CD4-positive, CD25-positive, alpha-beta regulatory T cell (primary cell): Measurements from ENCODE around the gene CASKIN2. TPM values are rescaled to one million over a fixed set of nuclear protein-coding genes. Genes with fewer than 3 reads are reported as not detected.

ENCODE experiments used
- ATAC-seq, 2 donors: fragments of 150-1000 bp; cut with Tn5 transposase; one replicate each; pipeline ENCODE4 v1.10.0; 2021; ENCODE audit warnings: low read depth in 2 of 2, moderate number of reproducible peaks in 2 of 2, moderate library complexity in 1 of 2
- DNase-seq, 3 donors: peaks; one replicate each; pipeline versions ENCODE4 v3.0.0 to v3.0.0-alpha.2; 2012 to 2022; ENCODE audit warnings: mixed read lengths in 1 of 3
- H3K27ac ChIP-seq: one replicate; pipeline ENCODE4 v1.7.0; 2013; ENCODE audit warnings: mild to moderate bottlenecking, low read length; ENCODE audit not compliant: insufficient read depth, poor library complexity, severe bottlenecking
- H3K27me3 ChIP-seq: one replicate; pipeline ENCODE4 v1.7.0; 2013; ENCODE audit warnings: low read length; ENCODE audit not compliant: control insufficient read depth, insufficient read depth
- H3K36me3 ChIP-seq: one replicate; pipeline ENCODE4 v1.7.0; 2013; ENCODE audit warnings: mild to moderate bottlenecking, low read length, moderate library complexity; ENCODE audit not compliant: control insufficient read depth, insufficient read depth
- H3K4me1 ChIP-seq: 2 replicates; pipeline ENCODE4 v1.7.0; 2013; ENCODE audit warnings: mild to moderate bottlenecking, low read length; ENCODE audit not compliant: insufficient read depth, control insufficient read depth, poor library complexity, severe bottlenecking
- H3K4me3 ChIP-seq: one replicate; pipeline ENCODE4 v1.7.0; 2013; ENCODE audit warnings: low read depth, mild to moderate bottlenecking, low read length, moderate library complexity
- H3K9me3 ChIP-seq, 2 experiments: 1 replicate in 1 of 2; 2 replicates in 1 of 2; pipeline ENCODE4 v1.7.0; 2013; ENCODE audit warnings: low read length in 2 of 2, mild to moderate bottlenecking in 1 of 2, moderate library complexity in 1 of 2; ENCODE audit not compliant: control insufficient read depth in 2 of 2
- H3K27ac Mint-ChIP-seq, 3 donors: one replicate each; pipeline ENCODE4 v1.8.0; 2020 to 2022; ENCODE audit warnings: mild to moderate bottlenecking in 3 of 3, mixed read lengths in 3 of 3, moderate library complexity in 2 of 3
- H3K27me3 Mint-ChIP-seq: one replicate; pipeline ENCODE4 v1.8.0; 2022; ENCODE audit warnings: mild to moderate bottlenecking, mixed read lengths
- H3K36me3 Mint-ChIP-seq: one replicate; pipeline ENCODE4 v1.8.0; 2020; ENCODE audit warnings: mixed read lengths
- H3K4me1 Mint-ChIP-seq, 4 donors: one replicate each; pipeline ENCODE4 v1.8.0; 2020 to 2022; ENCODE audit warnings: mixed read lengths in 4 of 4, mild to moderate bottlenecking in 1 of 4
- H3K4me3 Mint-ChIP-seq, 4 donors: one replicate each; pipeline ENCODE4 v1.8.0; 2020 to 2022; ENCODE audit warnings: mild to moderate bottlenecking in 4 of 4, mixed read lengths in 4 of 4, moderate library complexity in 3 of 4
- H3K9me3 Mint-ChIP-seq, 7 donors: one replicate each; pipeline ENCODE4 v1.8.0; 2020 to 2022; ENCODE audit warnings: mixed read lengths in 7 of 7, mild to moderate bottlenecking in 3 of 7, moderate library complexity in 2 of 7
- polyA plus RNA-seq, 4 donors: library from polyadenylated mRNA; unstranded; fragments of 300-500 nt; fragmentation: Illumina TruSeq; gene quantifications; one replicate each; pipeline ENCODE4 v1.2.3, GENCODE V29; 2021
- total RNA-seq: library from RNA; stranded (reverse); gene quantifications from one replicate; pipeline ENCODE4 v1.2.3, GENCODE V29; 2022

Gene CASKIN2
- total and polyA plus RNA-seq, 5 donors from 2014 or later = 0.24 to 0.44 TPM; not detected in 3

- H3K27me3 ChIP-seq = no peaks in the 10 kb centered on the region
- peak; percentile 13 to 83 (median 45) for DNase-seq
- peak overlapping the region; percentile 57 for H3K4me3 ChIP-seq
- Mint-ChIP-seq H3K4me1 (peaks cover 7 to 34% (median 16%) of the 10 kb centered on the region in 4 donors), H3K27me3 (no peaks in the 10 kb centered on the region), H3K36me3 (peaks cover 20% of the 10 kb centered on the region), H3K4me3 (peak overlapping the region in 3 of 4 donors; percentile 36 to 90 (median 75)), H3K27ac (peak overlapping the region; percentile 92 to 98 (median 98)), H3K9me3 (peaks cover 0 to 1% (median 0%) of the 10 kb centered on the region in 7 donors)
- ATAC-seq = peak; percentile 79 to 89
- peaks cover 15% of the 10 kb centered on the region for H3K36me3 ChIP-seq
- peaks cover 17% of the 10 kb centered on the region for H3K4me1 ChIP-seq
- H3K9me3 ChIP-seq = no peaks in the 10 kb centered on the region
- H3K27ac ChIP-seq = peak overlapping the region; percentile 75
Measured at GRCh38 chr17:75487351-75488070, 27.8 kb downstream of the CASKIN2 start.

DNA sequence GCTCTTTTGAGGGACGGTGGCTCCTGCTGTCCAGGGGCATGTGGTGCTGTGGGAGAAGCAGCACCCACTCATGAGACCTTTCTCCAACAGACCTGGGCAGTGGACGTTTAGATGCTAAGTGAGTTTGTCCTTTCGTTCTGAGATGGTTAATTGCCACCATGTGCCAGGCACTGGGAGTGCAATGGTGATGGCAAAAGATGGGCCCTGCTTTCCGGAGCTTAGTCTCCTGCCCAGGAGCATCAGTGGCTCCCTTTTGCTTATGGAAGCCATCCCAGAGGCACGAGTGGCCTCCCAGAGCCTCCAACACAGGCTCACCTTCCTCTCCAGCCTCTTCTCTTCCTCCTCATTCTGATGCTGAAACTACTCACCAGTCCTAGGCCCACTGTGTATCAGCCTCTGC lies 28.4 kb downstream of the CASKIN2 start:
- H3K4me3 ChIP-seq = peak overlapping the region; percentile 57

GRCh38 chr17:75486151-75486550 lies 29.2 kb downstream of the CASKIN2 start:
- H3K36me3 ChIP-seq = peaks cover 13% of the 10 kb centered on the region
- peaks cover 17% of the 10 kb centered on the region for H3K4me1 ChIP-seq
- peak overlapping the region in 1 of 3 donors; percentile 84 for H3K27ac Mint-ChIP-seq
- DNase-seq (no peak), ATAC-seq (no peak)
- H3K4me1 Mint-ChIP-seq = peaks cover 7 to 33% (median 16%) of the 10 kb centered on the region in 4 donors
- peak overlapping the region in 1 of 4 donors; percentile 59 for H3K4me3 Mint-ChIP-seq
- H3K27me3 Mint-ChIP-seq = no peaks in the 10 kb centered on the region
- no peaks in the 10 kb centered on the region for H3K9me3 ChIP-seq
- no peak overlapping the region for H3K4me3 ChIP-seq
- H3K9me3 Mint-ChIP-seq = peaks cover 0 to 1% (median 0%) of the 10 kb centered on the region in 7 donors
- H3K36me3 Mint-ChIP-seq = peaks cover 19% of the 10 kb centered on the region
- no peaks in the 10 kb centered on the region for H3K27me3 ChIP-seq
- H3K27ac ChIP-seq = no peak overlapping the region

More for the DNA sequence above, 28.4 kb downstream of the CASKIN2 start:
- H3K9me3 Mint-ChIP-seq = peaks cover 0 to 1% (median 0%) of the 10 kb centered on the region in 7 donors
- H3K27me3 ChIP-seq = no peaks in the 10 kb centered on the region
- H3K27me3 Mint-ChIP-seq = no peaks in the 10 kb centered on the region
- peak overlapping the region; percentile 92 to 98 (median 98) for H3K27ac Mint-ChIP-seq
- peaks cover 17% of the 10 kb centered on the region for H3K36me3 ChIP-seq
- H3K36me3 Mint-ChIP-seq = peaks cover 19% of the 10 kb centered on the region
- peak overlapping the region in 3 of 4 donors; percentile 36 to 90 (median 75) for H3K4me3 Mint-ChIP-seq
- ATAC-seq (no peak), DNase-seq (peak in 1 of 3 donors; percentile 4)
- no peaks in the 10 kb centered on the region for H3K9me3 ChIP-seq
- H3K4me1 Mint-ChIP-seq = peaks cover 7 to 33% (median 16%) of the 10 kb centered on the region in 4 donors
- peak overlapping the region; percentile 75 for H3K27ac ChIP-seq
- peaks cover 17% of the 10 kb centered on the region for H3K4me1 ChIP-seq

- H3K4me3 ChIP-seq = no peak overlapping the region
- no peak overlapping the region for H3K27ac ChIP-seq
- no peaks in the 10 kb centered on the region for H3K9me3 ChIP-seq
- peaks cover 0 to 1% (median 0%) of the 10 kb centered on the region in 7 donors for H3K9me3 Mint-ChIP-seq
- H3K36me3 ChIP-seq = peaks cover 11% of the 10 kb centered on the region
- H3K4me3 Mint-ChIP-seq = no peak overlapping the region
- no peaks in the 10 kb centered on the region for H3K27me3 ChIP-seq
- H3K27me3 Mint-ChIP-seq = no peaks in the 10 kb centered on the region
- peaks cover 19% of the 10 kb centered on the region for H3K36me3 Mint-ChIP-seq
- no peak for ATAC-seq
- H3K4me1 Mint-ChIP-seq = peaks cover 7 to 33% (median 18%) of the 10 kb centered on the region in 4 donors
- DNase-seq = no peak
- H3K27ac Mint-ChIP-seq = no peak overlapping the region
- peaks cover 17% of the 10 kb centered on the region for H3K4me1 ChIP-seq
Measured at GRCh38 chr17:75485688-75486087, 29.6 kb downstream of the CASKIN2 start.

DNA sequence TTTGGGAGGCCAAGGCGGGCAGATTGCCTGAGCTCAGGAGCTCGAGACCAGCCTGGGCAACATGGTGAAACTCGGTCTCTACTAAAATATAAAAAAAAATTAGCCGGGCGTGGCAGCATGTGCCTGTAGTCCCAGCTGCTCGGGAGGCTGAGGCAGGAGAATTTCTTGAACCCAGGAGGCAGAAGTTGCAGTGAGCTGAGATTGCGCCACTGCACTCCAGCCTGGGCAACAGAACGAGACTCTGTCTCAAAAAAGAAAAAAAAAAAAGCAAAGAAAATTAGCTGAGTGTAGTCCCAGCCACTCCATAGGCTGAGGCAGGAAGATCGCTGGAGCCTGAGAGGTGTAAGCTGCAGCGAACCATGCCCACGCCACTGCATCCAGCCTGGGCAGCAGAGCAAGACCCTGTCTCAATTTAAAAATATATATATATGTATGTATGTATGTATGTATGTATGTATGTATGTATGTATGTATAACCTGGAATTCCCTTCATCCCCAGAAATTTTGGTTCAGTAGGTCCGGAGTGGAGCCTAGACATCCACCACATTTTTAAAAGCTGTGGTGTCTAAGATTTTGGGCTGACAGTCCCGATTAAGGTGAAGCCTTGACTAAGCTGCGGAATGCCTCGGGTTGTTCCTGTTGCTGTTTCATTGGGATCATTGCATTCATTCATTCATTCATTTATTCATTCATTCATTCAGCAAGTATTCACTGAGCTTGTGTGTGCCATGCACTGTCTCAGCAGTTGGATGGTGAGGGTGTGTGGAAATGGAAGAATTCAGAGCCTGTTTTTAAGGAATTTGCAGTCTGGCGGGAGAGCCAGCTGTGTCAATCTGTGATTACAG lies 33.0 kb downstream of the CASKIN2 start:
- no peak overlapping the region for H3K27ac ChIP-seq
- Mint-ChIP-seq H3K27ac (peak overlapping the region in 2 of 3 donors; percentile 71 to 73), H3K4me3 (no peak overlapping the region), H3K4me1 (peaks cover 5 to 21% (median 12%) of the 10 kb centered on the region in 4 donors), H3K9me3 (no peaks in the 10 kb centered on the region), H3K27me3 (no peaks in the 10 kb centered on the region), H3K36me3 (peaks cover 17% of the 10 kb centered on the region)
- H3K36me3 ChIP-seq = peaks cover 7% of the 10 kb centered on the region
- H3K27me3 ChIP-seq = no peaks in the 10 kb centered on the region
- H3K4me3 ChIP-seq = no peak overlapping the region
- DNase-seq (no peak), ATAC-seq (no peak)
- peaks cover 8% of the 10 kb centered on the region for H3K4me1 ChIP-seq
- no peaks in the 10 kb centered on the region for H3K9me3 ChIP-seq

DNA sequence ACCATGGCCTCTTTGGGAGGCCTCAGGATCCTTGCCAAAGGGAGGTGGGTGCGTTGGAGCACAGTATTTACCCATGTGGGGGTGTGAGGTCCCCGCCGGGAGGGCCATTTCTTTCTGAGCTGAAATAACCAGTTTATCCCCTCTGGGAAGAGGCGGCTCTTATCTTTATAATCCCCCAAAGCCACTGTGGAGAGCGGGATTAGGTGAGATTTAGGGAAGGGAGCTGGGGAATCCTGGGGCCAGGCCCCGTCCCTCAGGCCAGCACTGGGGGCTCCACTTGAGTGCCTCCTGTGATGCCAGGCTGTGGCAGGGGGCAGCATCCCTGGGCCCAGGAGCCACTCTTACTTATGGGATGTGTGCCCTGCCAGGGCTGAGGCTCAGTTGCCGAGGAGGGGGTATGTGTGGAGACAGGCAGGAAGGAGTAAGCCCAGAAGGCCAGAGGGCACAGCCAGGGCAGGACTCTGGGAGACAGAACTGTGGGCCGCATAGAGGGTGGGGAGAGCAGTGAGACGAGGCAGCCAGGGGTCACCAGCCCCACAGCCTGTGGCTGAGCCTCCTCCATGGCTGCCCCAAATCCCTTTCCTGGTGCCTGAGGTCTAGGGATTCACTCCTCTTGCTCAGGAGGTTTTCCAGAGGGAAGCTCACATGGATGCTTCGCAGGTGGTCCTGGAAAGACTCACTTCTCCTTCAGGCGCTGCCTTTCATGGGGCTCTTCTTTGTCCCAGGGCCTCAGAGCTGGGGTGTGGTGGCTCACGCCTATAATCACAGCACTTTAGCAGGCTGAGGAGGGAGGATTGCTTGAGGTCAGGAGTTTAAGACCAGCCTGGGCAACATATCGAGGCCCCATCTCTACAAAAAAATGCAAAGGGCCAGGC lies 33.9 kb downstream of the CASKIN2 start:
- H3K27me3 Mint-ChIP-seq = no peaks in the 10 kb centered on the region
- Histone ChIP-seq H3K36me3 (peaks cover 13% of the 10 kb centered on the region), H3K4me1 (no peaks in the 10 kb centered on the region), H3K27ac (no peak overlapping the region), H3K9me3 (no peaks in the 10 kb centered on the region), H3K27me3 (no peaks in the 10 kb centered on the region), H3K4me3 (no peak overlapping the region)
- peaks cover 20% of the 10 kb centered on the region for H3K36me3 Mint-ChIP-seq
- H3K27ac Mint-ChIP-seq = peak overlapping the region in 2 of 3 donors; percentile 52 to 65
- H3K9me3 Mint-ChIP-seq = no peaks in the 10 kb centered on the region
- DNase-seq = no peak
- no peak overlapping the region for H3K4me3 Mint-ChIP-seq
- no peak for ATAC-seq
- peaks cover 0 to 15% (median 6%) of the 10 kb centered on the region in 4 donors for H3K4me1 Mint-ChIP-seq

GRCh38 chr17:75480281-75480680 lies 35.1 kb downstream of the CASKIN2 start:
- Histone ChIP-seq H3K36me3 (peaks cover 18% of the 10 kb centered on the region), H3K4me3 (no peak overlapping the region), H3K27ac (no peak overlapping the region), H3K27me3 (no peaks in the 10 kb centered on the region), H3K4me1 (no peaks in the 10 kb centered on the region), H3K9me3 (no peaks in the 10 kb centered on the region)
- Mint-ChIP-seq H3K36me3 (peaks cover 17% of the 10 kb centered on the region), H3K27me3 (no peaks in the 10 kb centered on the region), H3K4me1 (peaks cover 0 to 11% (median 4%) of the 10 kb centered on the region in 4 donors), H3K27ac (no peak overlapping the region), H3K4me3 (no peak overlapping the region), H3K9me3 (no peaks in the 10 kb centered on the region)
- no peak for DNase-seq
- no peak for ATAC-seq
